Activated T-cell treated with anti-CD3 and anti-CD28 coated beads, Interleukin-2, amount 50 U/mL, for 4 hours (primary cell): ENCODE measurements around the gene UBASH3B. TPM values are rescaled to one million over a fixed set of nuclear protein-coding genes. Genes with fewer than 3 reads are reported as not detected.
"Not testable (repeated sequence)": the region's sequence is repeated elsewhere in the genome, so short reads cannot be mapped to it uniquely, and the experiment has no call there.

ENCODE experiments used
- ATAC-seq, 2 donors: fragments of 200-7000 bp; cut with Tn5 transposase; one replicate each; pipeline ENCODE4 v1.10.0; 2021
- DNase-seq: peaks from one replicate; pipeline ENCODE4 v3.0.0-alpha.2; 2020
- H3K27me3 Mint-ChIP-seq: one replicate; pipeline ENCODE4 v1.8.0; 2021; ENCODE audit warnings: low read depth, mixed read lengths
- H3K36me3 Mint-ChIP-seq: one replicate; pipeline ENCODE4 v1.8.0; 2022; ENCODE audit warnings: mixed read lengths; ENCODE audit not compliant: insufficient read depth
- H3K4me1 Mint-ChIP-seq: one replicate; pipeline ENCODE4 v1.8.0; 2021; ENCODE audit warnings: low read depth, mixed read lengths
- H3K4me3 Mint-ChIP-seq: one replicate; pipeline ENCODE4 v1.8.0; 2021; ENCODE audit warnings: mild to moderate bottlenecking, moderate library complexity, mixed read lengths
- H3K9me3 Mint-ChIP-seq: one replicate; pipeline ENCODE4 v1.8.0; 2021; ENCODE audit warnings: mixed read lengths
- total RNA-seq, 3 donors: library from RNA; stranded (reverse); gene quantifications; one replicate each; pipeline ENCODE4 v1.2.1, GENCODE V29; 2021

Gene UBASH3B
- total RNA-seq, result 10 to 100 TPM; 37.6 to 53.3 (median 39.9) TPM

- no peaks in the 10 kb centered on the region for H3K27me3 Mint-ChIP-seq
- DNase-seq (peak; percentile 55), ATAC-seq (peak; percentile 77 to 78)
- peaks cover 45% of the 10 kb centered on the region for H3K4me1 Mint-ChIP-seq
- H3K9me3 Mint-ChIP-seq, result no peaks in the 10 kb centered on the region
- H3K36me3 Mint-ChIP-seq, result no peaks in the 10 kb centered on the region
- H3K4me3 Mint-ChIP-seq, result peak within 1 kb of the TSS; percentile 93
Measured at GRCh38 chr11:122655527-122656072, at the start of gene UBASH3B. Gene UBASH3B (plus strand): TSS chr11:122655722. CDS start chr11:122656050, 328 bp downstream.

- H3K9me3 Mint-ChIP-seq, ATAC-seq, H3K4me3 Mint-ChIP-seq, H3K27me3 Mint-ChIP-seq, H3K4me1 Mint-ChIP-seq, DNase-seq, H3K36me3 Mint-ChIP-seq: not testable (repeated sequence)
Measured at GRCh38 chr11:122607162-122607561, 48.4 kb upstream of the UBASH3B start.

- Mint-ChIP-seq H3K36me3 (no peaks in the 10 kb centered on the region), H3K27me3 (no peaks in the 10 kb centered on the region), H3K4me3 (no peak overlapping the region), H3K9me3 (no peaks in the 10 kb centered on the region), H3K4me1 (no peaks in the 10 kb centered on the region)
- no peak for ATAC-seq
- DNase-seq, result no peak
Measured at GRCh38 chr11:122612123-122612824, 43.2 kb upstream of the UBASH3B start.

GRCh38 chr11:122616718-122617117 is 38.8 kb upstream of the UBASH3B start:
- no peaks in the 10 kb centered on the region for H3K4me1 Mint-ChIP-seq
- ATAC-seq, result no peak

GRCh38 chr11:122617297-122617696 is 38.2 kb upstream of the UBASH3B start:
- no peak for ATAC-seq
- no peaks in the 10 kb centered on the region for H3K27me3 Mint-ChIP-seq
- peaks cover 3% of the 10 kb centered on the region for H3K9me3 Mint-ChIP-seq
- no peaks in the 10 kb centered on the region for H3K4me1 Mint-ChIP-seq
- H3K4me3 Mint-ChIP-seq, result no peak overlapping the region
- H3K36me3 Mint-ChIP-seq, result no peaks in the 10 kb centered on the region
- no peak for DNase-seq

More at GRCh38 chr11:122616718-122617117, 38.8 kb upstream of the UBASH3B start:
- Mint-ChIP-seq H3K4me3 (no peak overlapping the region), H3K36me3 (no peaks in the 10 kb centered on the region), H3K27me3 (no peaks in the 10 kb centered on the region), H3K9me3 (peaks cover 3% of the 10 kb centered on the region)
- no peak for DNase-seq

GRCh38 chr11:122617926-122618325 is 37.6 kb upstream of the UBASH3B start:
- H3K36me3 Mint-ChIP-seq, result no peaks in the 10 kb centered on the region
- H3K9me3 Mint-ChIP-seq, result peaks cover 3% of the 10 kb centered on the region
- no peaks in the 10 kb centered on the region for H3K4me1 Mint-ChIP-seq
- DNase-seq (no peak), ATAC-seq (no peak)
- H3K4me3 Mint-ChIP-seq, result no peak overlapping the region
- H3K27me3 Mint-ChIP-seq, result peaks cover 4% of the 10 kb centered on the region

- ATAC-seq (no peak), DNase-seq (no peak)
- H3K4me1 Mint-ChIP-seq, result no peaks in the 10 kb centered on the region
- H3K27me3 Mint-ChIP-seq, result peaks cover 4% of the 10 kb centered on the region
- no peaks in the 10 kb centered on the region for H3K36me3 Mint-ChIP-seq
- no peak overlapping the region for H3K4me3 Mint-ChIP-seq
- peaks cover 3% of the 10 kb centered on the region for H3K9me3 Mint-ChIP-seq
Measured at GRCh38 chr11:122618927-122619326, 36.6 kb upstream of the UBASH3B start.

- Mint-ChIP-seq H3K36me3 (no peaks in the 10 kb centered on the region), H3K27me3 (peaks cover 7% of the 10 kb centered on the region), H3K4me1 (no peaks in the 10 kb centered on the region), H3K4me3 (no peak overlapping the region), H3K9me3 (peaks cover 3% of the 10 kb centered on the region)
- no peak for ATAC-seq
- no peak for DNase-seq
Measured at GRCh38 chr11:122619757-122620156, 35.8 kb upstream of the UBASH3B start.

GRCh38 chr11:122625501-122625900 is 30.0 kb upstream of the UBASH3B start:
- H3K4me1 Mint-ChIP-seq, ATAC-seq, H3K27me3 Mint-ChIP-seq, DNase-seq, H3K4me3 Mint-ChIP-seq, H3K36me3 Mint-ChIP-seq, H3K9me3 Mint-ChIP-seq: not testable (repeated sequence)

GRCh38 chr11:122625976-122626665 is 29.4 kb upstream of the UBASH3B start:
- DNase-seq, result no peak
- Mint-ChIP-seq H3K4me1 (no peaks in the 10 kb centered on the region), H3K27me3 (peaks cover 7% of the 10 kb centered on the region), H3K4me3 (no peak overlapping the region), H3K9me3 (no peaks in the 10 kb centered on the region), H3K36me3 (no peaks in the 10 kb centered on the region)
- ATAC-seq, result no peak

- no peak for ATAC-seq
Measured at GRCh38 chr11:122627745-122628144, 27.8 kb upstream of the UBASH3B start.

GRCh38 chr11:122628810-122629555 is 26.5 kb upstream of the UBASH3B start:
- ATAC-seq, result peak; percentile 92 to 94
- peak; percentile 65 for DNase-seq
- peaks cover 3% of the 10 kb centered on the region for H3K27me3 Mint-ChIP-seq
- H3K36me3 Mint-ChIP-seq, result no peaks in the 10 kb centered on the region
- H3K4me1 Mint-ChIP-seq, result peaks cover 1% of the 10 kb centered on the region
- H3K4me3 Mint-ChIP-seq, result no peak overlapping the region
- H3K9me3 Mint-ChIP-seq, result no peaks in the 10 kb centered on the region

More at GRCh38 chr11:122627745-122628144, 27.8 kb upstream of the UBASH3B start:
- peaks cover 1% of the 10 kb centered on the region for H3K4me1 Mint-ChIP-seq
- H3K9me3 Mint-ChIP-seq, result no peaks in the 10 kb centered on the region
- DNase-seq, result no peak
- peaks cover 4% of the 10 kb centered on the region for H3K27me3 Mint-ChIP-seq
- no peak overlapping the region for H3K4me3 Mint-ChIP-seq
- H3K36me3 Mint-ChIP-seq, result no peaks in the 10 kb centered on the region

GRCh38 chr11:122632181-122632824 is 23.2 kb upstream of the UBASH3B start:
- Mint-ChIP-seq H3K27me3 (no peaks in the 10 kb centered on the region), H3K4me1 (peaks cover 2% of the 10 kb centered on the region), H3K4me3 (no peak overlapping the region), H3K36me3 (no peaks in the 10 kb centered on the region), H3K9me3 (no peaks in the 10 kb centered on the region)
- DNase-seq (no peak), ATAC-seq (no peak)
